HG02938 (cell line): Measurements from ENCODE around the gene DRD2.
"Not testable (repeated sequence)": the region's sequence is repeated elsewhere in the genome, so short reads cannot be mapped to it uniquely, and the experiment has no call there.

Experiments
- ATAC-seq: cut with Tn5 transposase; IDR thresholded peaks from one replicate; pipeline ENCODE4 v1.9.1; 2021; ENCODE audit warnings: mild to moderate bottlenecking, moderate library complexity; ENCODE audit not compliant: unreplicated experiment

Gene DRD2

GRCh38 chr11:113475160-113475761, at the start of gene DRD2:
Gene DRD2, minus strand, starts transcription at chr11:113475398. Its CDS starts 50,747 bp downstream, at chr11:113424651.
- ATAC-seq = no peak

- not testable (repeated sequence) for ATAC-seq
Observed at GRCh38 chr11:113523906-113524305, 48.7 kb upstream of the DRD2 start.

- no peak for ATAC-seq
Observed at GRCh38 chr11:113521737-113522517, 46.7 kb upstream of the DRD2 start.

GRCh38 chr11:113519989-113520613, 44.9 kb upstream of the DRD2 start:
- ATAC-seq = no peak

GRCh38 chr11:113518716-113519495, 43.7 kb upstream of the DRD2 start:
- ATAC-seq = no peak

GRCh38 chr11:113517361-113517760, 42.2 kb upstream of the DRD2 start:
- ATAC-seq = no peak

GRCh38 chr11:113514856-113515255, 39.7 kb upstream of the DRD2 start:
- ATAC-seq = no peak

- ATAC-seq = no peak
Observed at GRCh38 chr11:113507341-113507740, 32.1 kb upstream of the DRD2 start.

- ATAC-seq = no peak
Observed at GRCh38 chr11:113506893-113507292, 31.7 kb upstream of the DRD2 start.

GRCh38 chr11:113506461-113506860, 31.3 kb upstream of the DRD2 start:
- no peak for ATAC-seq

- no peak for ATAC-seq
Observed at GRCh38 chr11:113505541-113506375, 30.6 kb upstream of the DRD2 start.

- no peak for ATAC-seq
Observed at GRCh38 chr11:113505046-113505445, 29.8 kb upstream of the DRD2 start.

- ATAC-seq = no peak
Observed at GRCh38 chr11:113504586-113504985, 29.4 kb upstream of the DRD2 start.

- ATAC-seq = no peak
Observed at GRCh38 chr11:113504071-113504470, 28.9 kb upstream of the DRD2 start.

- no peak for ATAC-seq
Observed at GRCh38 chr11:113497066-113497910, 22.1 kb upstream of the DRD2 start.

GRCh38 chr11:113496026-113496651, 20.9 kb upstream of the DRD2 start:
- no peak for ATAC-seq

GRCh38 chr11:113494021-113494420, 18.8 kb upstream of the DRD2 start:
- no peak for ATAC-seq

GRCh38 chr11:113493206-113493605, 18.0 kb upstream of the DRD2 start:
- ATAC-seq = no peak

GRCh38 chr11:113488931-113489351, 13.7 kb upstream of the DRD2 start:
- ATAC-seq = no peak
